ENCODE results near the gene DOCK2. TPM values are rescaled to one million over a fixed set of nuclear protein-coding genes. Genes with fewer than 3 reads are reported as not detected.
A peak's percentile ranks its signal among the peaks of the same experiment; 100 is the strongest.

DOCK2 gene
- polyA plus RNA-seq, 3 donors, result 57.5 to 178 (median 115) TPM

DNA sequence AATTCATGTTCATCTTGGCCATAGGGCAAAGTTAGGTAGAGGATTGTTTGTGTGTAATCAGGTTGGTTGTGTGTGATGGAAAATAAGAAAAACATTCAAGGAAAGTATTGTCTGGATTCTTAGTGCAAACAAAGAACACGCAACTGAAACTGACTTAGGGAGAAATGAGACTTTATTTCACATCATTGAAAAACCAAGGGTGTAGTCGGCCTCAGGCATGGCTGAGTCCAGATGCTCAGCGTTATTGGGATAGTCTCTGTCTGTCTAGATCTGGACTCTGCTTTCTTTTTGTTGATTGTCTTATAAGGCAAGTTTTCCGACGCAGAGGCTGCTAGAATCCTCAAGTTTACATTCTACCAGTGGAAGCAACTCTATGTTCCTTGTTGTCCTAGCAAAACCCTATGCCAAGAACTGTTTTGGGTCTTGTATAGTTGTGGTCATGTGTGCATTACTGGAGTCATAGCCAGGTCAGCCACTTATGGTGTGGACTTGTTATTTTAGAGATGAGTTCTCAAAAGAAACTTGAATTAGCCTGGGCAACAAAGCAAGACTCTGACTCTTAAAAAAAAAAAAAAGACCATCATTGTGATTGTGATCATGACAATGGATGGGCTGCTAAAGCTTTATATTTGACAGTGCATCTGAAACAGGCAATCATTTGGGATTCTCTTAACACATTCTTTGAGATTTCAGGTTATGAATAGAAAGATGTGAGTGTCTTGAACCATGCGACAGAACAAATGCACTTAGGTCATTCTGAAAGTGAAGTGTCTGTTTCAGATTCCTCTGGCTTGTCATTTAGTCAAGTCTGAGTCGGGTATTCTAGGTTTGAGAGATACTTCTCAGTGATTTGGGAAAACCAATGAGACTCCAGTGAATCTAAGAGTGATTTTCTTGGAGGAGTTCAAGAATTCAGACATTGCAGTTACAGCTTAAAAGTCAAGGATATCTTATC lies 82.6 kb downstream of the DOCK2 start:
- TF ChIP-seq, protein P1, sequence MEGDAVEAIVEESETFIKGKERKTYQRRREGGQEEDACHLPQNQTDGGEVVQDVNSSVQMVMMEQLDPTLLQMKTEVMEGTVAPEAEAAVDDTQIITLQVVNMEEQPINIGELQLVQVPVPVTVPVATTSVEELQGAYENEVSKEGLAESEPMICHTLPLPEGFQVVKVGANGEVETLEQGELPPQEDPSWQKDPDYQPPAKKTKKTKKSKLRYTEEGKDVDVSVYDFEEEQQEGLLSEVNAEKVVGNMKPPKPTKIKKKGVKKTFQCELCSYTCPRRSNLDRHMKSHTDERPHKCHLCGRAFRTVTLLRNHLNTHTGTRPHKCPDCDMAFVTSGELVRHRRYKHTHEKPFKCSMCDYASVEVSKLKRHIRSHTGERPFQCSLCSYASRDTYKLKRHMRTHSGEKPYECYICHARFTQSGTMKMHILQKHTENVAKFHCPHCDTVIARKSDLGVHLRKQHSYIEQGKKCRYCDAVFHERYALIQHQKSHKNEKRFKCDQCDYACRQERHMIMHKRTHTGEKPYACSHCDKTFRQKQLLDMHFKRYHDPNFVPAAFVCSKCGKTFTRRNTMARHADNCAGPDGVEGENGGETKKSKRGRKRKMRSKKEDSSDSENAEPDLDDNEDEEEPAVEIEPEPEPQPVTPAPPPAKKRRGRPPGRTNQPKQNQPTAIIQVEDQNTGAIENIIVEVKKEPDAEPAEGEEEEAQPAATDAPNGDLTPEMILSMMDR (IDR thresholded peaks at IDR 0.05), result no peak
- Histone ChIP-seq H3K79me2 (ENCODE audit: insufficient read depth, low read length) (peaks cover 65% of the 10 kb centered on the region), H3K9me3 (replicated peaks in 1 of 2; ENCODE audit: control insufficient read depth in 1 of 2, insufficient read depth in 1 of 2, low read length in 2 of 2) (no peaks in the 10 kb centered on the region), H3K27ac (ENCODE audit: low read depth in 1 of 2, low read length in 2 of 2) (peak overlapping the region in 1 of 2 donors; percentile 87), H4K20me1 (ENCODE audit: insufficient read depth, low read length) (peaks cover 94% of the 10 kb centered on the region), H3K9ac (ENCODE audit: insufficient read depth, low read length, poor library complexity, severe bottlenecking) (no peak overlapping the region), H3K4me2 (replicated peaks; ENCODE audit: extremely low read depth, low read length, poor library complexity, severe bottlenecking) (no peak overlapping the region), H3K4me1 (ENCODE audit: control insufficient read depth in 1 of 2, insufficient read depth in 2 of 2, low read length in 2 of 2) (peaks cover 25 to 33% of the 10 kb centered on the region in 2 donors), H2AFZ (ENCODE audit: insufficient read depth, low read depth, low read length, poor library complexity, severe bottlenecking) (no peak overlapping the region), H3K36me3 (replicated peaks in 1 of 2; ENCODE audit: control insufficient read depth in 1 of 2, insufficient read depth in 2 of 2, low read length in 2 of 2) (peaks cover 94 to 100% of the 10 kb centered on the region in 2 donors), H3K27me3 (ENCODE audit: control insufficient read depth in 2 of 2, insufficient read depth in 2 of 2, low read length in 2 of 2) (no peaks in the 10 kb centered on the region), H3K4me3 (replicated peaks in 1 of 3; ENCODE audit: low read depth in 2 of 3, low read length in 3 of 3) (no peak overlapping the region)
- H3K36me3 Mint-ChIP-seq, result peaks cover 94% of the 10 kb centered on the region in 2 donors
- peaks cover 0 to 3% (median 0%) of the 10 kb centered on the region in 7 donors for H3K9me3 Mint-ChIP-seq
- intact Hi-C loops (cut with micrococcal nuclease), result no loop called here
- DNase-seq, result no peak
- no peak overlapping the region for H3K4me3 Mint-ChIP-seq
- H3K4me1 Mint-ChIP-seq, result peaks cover 31% of the 10 kb centered on the region
- H3K27ac Mint-ChIP-seq, result peak overlapping the region in 4 of 7 donors; percentile 28 to 76 (median 48)
- whole genome bisulfite sequencing (ENCODE audit: insufficient coverage), result 92% methylated on average over 2 of the region's 7 CpGs
- no peaks in the 10 kb centered on the region for H3K27me3 Mint-ChIP-seq (ENCODE audit: low read depth in 3 of 3)

DNA sequence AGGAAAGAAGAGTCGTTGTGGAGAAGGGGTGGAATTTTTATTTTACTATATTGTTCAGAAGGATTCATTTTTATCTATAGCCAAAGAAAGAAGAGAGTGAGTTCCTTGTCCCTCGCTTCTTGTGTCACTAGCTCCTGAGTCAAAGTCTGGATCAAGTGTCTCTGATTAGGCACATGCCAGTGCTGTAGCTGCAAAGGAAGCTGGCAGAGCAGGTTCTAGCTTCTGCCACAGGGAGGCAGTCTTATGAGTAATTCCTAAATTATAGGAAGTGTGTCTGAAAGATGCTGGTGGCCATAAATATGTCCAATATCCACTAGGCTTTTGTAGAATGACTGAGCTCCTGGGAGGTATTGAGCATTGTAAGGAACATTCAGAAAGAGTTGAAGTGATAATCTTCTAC lies 84.7 kb downstream of the DOCK2 start:
- peak overlapping the region in 1 of 2 donors; percentile 5 for H3K27ac ChIP-seq (ENCODE audit: low read depth in 1 of 2, low read length in 2 of 2)
- H4K20me1 ChIP-seq (ENCODE audit: insufficient read depth, low read length), result peaks cover 95% of the 10 kb centered on the region
- no peak overlapping the region for H3K4me2 ChIP-seq (replicated peaks; ENCODE audit: extremely low read depth, low read length, poor library complexity, severe bottlenecking)
- peaks cover 0 to 3% (median 0%) of the 10 kb centered on the region in 7 donors for H3K9me3 Mint-ChIP-seq
- peaks cover 18% of the 10 kb centered on the region for H3K4me1 Mint-ChIP-seq
- peak overlapping the region in 1 of 7 donors; percentile 54 for H3K27ac Mint-ChIP-seq
- no peak overlapping the region for H3K4me3 Mint-ChIP-seq
- DNase-seq, result no peak
- H3K79me2 ChIP-seq (ENCODE audit: insufficient read depth, low read length), result peaks cover 75% of the 10 kb centered on the region
- intact Hi-C loops (cut with micrococcal nuclease), result no loop called here
- H3K4me1 ChIP-seq (ENCODE audit: control insufficient read depth in 1 of 2, insufficient read depth in 2 of 2, low read length in 2 of 2), result peaks cover 12 to 20% of the 10 kb centered on the region in 2 donors
- no peaks in the 10 kb centered on the region for H3K27me3 ChIP-seq (ENCODE audit: control insufficient read depth in 2 of 2, insufficient read depth in 2 of 2, low read length in 2 of 2)
- no peak overlapping the region for H2AFZ ChIP-seq (ENCODE audit: insufficient read depth, low read depth, low read length, poor library complexity, severe bottlenecking)
- H3K36me3 ChIP-seq (replicated peaks in 1 of 2; ENCODE audit: control insufficient read depth in 1 of 2, insufficient read depth in 2 of 2, low read length in 2 of 2), result peaks cover 85 to 98% of the 10 kb centered on the region in 2 donors
- TF ChIP-seq, protein P1 (IDR thresholded peaks at IDR 0.05), result peak; percentile 16
- no peaks in the 10 kb centered on the region for H3K9me3 ChIP-seq (replicated peaks in 1 of 2; ENCODE audit: control insufficient read depth in 1 of 2, insufficient read depth in 1 of 2, low read length in 2 of 2)
- H3K27me3 Mint-ChIP-seq (ENCODE audit: low read depth in 3 of 3), result no peaks in the 10 kb centered on the region
- no CpG with 5 or more reads among the region's 2 CpGs for WGBS (ENCODE audit: insufficient coverage)
- no peak overlapping the region for H3K9ac ChIP-seq (ENCODE audit: insufficient read depth, low read length, poor library complexity, severe bottlenecking)
- no peak overlapping the region for H3K4me3 ChIP-seq (replicated peaks in 1 of 3; ENCODE audit: low read depth in 2 of 3, low read length in 3 of 3)
- H3K36me3 Mint-ChIP-seq, result peaks cover 94 to 95% of the 10 kb centered on the region in 2 donors

Data from CD14-positive monocyte (primary cell).